Stimulated activated CD8-positive, alpha-beta memory T cell treated with anti-CD3 and anti-CD28 coated beads, Interleukin-15, amount 100 ng/mL, for 4 hours (primary cell): ENCODE results near the gene KIFAP3.
"Not testable (repeated sequence)": the region's sequence is repeated elsewhere in the genome, so short reads cannot be mapped to it uniquely, and the experiment has no call there.

Source experiments
- DNase-seq, 2 donors: peaks; one replicate each; pipeline ENCODE4 v3.0.0-alpha.2; 2020; ENCODE audit warnings: low read depth in 2 of 2

Gene KIFAP3

DNA sequence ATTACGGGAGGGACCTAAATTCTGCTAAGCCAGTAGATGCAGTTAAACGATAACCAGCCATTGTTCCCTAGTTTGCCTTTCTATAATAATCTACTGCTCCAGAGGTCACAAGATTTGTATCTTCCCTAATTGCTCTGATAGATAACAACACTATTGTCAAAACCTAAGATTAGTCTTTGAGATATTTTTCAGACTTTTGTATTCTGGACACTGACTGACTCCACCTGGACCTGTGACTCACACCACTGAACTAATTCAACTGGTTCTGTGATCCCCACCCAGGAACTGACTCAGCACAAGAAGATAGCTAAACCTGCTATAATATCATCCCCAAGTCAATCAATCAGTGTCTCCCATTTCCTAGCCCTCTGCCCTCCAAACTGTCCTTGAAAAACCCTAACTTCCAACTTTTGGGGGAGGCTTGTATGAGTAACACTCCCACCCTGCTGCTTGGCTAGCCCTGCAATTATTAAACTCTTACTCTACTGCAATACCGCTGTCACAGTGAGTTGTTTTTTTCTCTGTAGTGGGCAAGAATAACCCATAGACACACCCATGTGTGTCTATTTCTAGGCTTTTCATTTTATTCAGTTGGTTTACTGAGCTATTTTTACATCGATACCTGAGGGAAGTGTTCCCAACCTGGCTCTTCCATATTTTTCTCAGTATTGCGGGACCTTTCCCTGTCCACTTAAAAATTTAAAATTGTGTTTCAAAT lies 11.2 kb downstream of the KIFAP3 start:
- no peak for DNase-seq

DNA sequence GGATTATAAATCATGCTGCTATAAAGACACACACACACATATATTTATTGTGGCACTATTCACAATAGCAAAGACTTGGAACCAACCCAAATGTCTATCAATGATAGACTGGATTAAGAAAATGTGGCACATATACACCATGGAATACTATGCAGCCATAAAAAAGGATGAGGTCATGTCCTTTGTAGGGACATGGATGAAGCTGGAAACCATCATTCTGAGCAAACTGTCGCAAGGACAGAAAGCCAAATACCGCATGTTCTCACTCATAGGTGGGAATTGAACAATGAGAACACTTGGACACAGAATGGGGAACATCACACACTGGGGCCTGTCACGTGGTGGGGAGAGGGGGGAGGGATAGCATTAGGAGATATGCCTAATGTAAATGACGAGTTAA lies 12.8 kb downstream of the KIFAP3 start:
- not testable (repeated sequence) for DNase-seq

DNA sequence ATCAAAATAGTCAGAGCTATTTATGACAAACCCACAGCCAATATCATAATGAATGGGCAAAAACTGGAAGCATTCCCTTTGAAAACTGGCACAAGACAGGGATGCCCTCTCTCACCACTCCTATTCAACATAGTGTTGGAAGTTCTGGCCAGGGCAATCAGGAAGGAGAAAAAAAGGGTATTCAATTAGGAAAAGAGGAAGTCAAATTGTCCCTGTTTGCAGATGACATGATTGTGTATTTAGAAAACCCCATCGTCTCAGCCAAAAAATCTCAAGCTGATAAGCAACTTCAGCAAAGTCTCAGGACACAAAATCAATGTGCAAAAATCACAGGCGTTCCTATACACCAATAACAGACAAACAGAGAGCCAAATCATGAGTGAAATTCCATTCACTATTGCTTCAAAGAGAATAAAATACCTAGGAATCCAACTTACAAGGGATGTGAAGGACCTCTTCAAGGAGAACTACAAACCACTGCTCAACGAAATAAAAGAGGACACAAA lies 14.4 kb downstream of the KIFAP3 start:
- not testable (repeated sequence) for DNase-seq

DNA sequence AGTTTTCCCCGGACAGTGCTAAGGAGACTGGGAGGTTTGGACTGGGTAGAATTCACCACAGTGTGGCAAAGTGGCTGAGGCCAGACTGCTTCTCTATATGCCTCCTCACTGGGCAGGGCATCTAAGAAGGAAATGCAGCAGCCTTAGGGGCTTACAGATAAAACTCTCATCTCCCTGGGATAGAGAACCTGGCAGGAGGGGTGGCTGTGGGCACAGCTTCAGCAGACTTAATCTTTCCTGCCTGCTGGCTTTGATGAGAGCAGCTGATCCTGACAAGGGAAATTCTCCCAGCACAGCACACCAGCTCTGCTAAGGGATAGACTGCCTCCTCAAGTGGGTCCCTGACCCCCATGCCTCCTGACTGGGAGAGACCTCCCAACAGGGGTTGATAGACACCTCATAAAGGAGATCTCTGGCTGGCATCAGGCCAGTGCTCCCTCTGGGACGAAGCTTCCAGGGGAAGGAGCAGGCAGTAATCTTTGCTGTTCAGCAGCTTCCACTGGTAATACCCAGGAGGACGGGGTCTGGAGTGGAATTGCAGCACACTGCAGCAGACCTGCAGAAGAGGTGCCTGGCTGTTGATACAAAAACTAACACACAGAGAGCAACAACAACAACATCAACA lies 25.2 kb downstream of the KIFAP3 start:
- DNase-seq = no peak

DNA sequence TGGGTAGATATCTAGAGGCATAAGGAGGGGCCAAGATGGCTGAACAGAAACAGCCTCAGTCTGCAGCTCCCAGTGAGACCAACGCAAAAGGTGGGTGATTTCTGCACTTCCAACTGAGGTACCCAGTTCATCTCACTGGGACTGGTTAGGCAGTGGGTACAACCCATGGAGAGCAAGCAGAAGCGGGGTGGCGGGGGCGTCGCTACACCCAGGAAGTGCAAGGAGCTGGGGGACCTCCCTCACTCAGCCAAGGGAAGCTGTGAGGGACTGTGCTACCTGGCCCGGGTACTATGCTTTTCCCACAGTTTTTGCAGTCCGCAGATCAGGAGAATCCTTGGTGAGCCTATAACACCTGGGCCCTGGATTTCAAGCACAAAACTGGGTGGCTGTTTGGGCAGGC lies 26.0 kb downstream of the KIFAP3 start:
- DNase-seq = no peak

DNA sequence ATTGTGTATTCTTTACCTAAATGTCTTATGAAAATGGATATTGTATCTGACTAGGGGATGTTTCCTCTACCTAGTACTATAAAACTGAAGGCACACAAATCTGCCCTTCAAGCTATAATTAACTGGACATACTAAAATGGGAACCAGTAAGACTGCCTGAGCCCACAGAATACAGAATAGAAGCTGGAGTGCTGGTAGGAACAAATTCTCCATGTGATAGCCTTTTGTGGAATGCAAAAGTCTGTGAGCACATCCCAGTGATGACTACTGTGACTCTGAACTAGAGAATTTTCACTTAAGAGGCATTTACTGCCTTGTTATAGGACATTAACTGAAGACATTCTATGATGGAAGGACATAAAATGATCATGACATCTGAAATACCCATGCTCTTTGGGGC lies 30.3 kb downstream of the KIFAP3 start:
- DNase-seq = no peak

DNA sequence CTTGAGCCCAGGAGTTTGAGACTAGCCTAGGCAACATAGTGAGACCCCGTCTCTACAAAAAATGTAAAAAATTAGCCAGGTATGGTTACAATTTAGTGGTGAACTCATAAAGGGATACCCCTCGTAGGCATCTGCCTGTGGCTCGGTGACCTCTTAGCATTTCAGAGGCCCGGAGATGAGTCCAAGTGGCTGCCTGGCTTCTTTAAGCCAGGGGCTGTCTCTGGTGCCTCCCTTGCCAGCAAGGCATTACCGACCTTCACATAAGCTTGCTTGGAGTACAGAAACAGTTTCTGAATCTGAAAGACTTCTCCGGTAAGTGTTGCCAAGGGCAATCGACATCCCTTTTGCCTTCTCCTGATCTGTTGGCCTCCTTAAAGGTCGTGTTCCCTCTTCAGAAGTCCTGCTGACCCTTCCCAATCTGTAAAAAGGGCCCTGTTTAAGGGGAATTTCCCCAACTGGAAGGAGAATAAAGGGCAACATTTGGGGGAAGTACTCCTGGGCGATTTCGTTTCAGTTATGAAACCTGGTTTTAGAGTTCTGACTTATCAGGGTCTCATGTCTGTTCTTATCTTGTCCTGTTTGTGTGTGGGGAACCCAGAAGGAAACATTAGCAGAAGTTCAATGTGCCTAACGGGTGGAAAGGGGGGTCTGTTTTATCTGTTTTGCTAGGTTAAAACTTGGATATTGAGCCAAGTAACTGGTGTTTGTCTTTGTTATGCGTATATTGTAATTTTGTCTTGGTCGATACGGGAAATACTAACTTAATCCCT lies 32.9 kb downstream of the KIFAP3 start:
- DNase-seq = no peak

DNA sequence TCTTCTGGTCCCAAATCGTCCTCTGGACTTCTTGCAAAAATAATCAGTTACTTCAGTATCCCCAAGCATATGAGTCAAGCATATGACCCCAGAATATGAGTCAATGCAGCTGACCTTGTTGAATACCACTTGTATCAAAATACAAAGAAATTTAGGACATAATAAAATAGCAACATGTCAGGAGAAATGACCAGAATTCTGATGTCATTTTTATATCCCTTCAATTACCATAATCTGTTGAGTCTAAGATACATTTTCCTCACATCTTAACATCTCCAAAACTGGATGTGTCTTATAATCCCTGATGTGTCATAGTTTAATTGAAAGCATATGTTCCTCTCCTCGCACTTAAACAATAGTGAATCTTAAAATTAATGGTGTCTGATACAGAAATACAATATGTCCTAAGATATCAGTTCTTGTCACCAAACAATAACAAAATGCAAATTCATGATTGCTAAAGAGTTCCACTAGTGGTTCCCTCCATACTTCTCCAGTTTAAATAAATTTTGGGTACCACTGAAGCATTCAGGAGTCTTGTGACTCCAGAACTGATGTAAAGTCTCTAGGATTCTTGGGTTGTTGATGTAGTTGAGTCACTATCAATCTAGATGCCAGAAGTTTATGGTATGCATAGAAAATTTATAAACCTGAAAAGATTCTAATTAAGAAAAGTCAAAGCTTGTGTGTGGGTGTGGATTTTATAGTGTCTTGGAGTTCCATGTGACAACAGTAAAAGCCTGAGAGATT lies 41.8 kb downstream of the KIFAP3 start:
- DNase-seq = no peak

DNA sequence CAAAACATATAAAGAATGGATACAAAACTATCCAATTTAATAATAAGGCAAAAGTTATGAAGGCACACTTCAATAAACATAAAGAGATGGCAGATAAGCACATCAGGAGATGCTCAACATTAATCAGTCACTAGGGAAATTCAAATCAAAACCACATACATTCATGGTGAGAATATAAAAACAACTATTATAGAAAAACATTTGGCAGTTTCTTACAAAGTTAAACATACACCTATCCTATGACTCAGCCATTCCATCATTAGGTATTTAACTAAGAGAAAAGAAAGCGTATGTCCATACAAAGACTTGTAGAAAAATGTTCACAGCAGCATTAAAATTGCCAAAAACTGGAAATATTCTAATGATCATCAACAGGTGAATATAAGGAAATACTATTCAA lies 44.3 kb downstream of the KIFAP3 start:
- no peak for DNase-seq

DNA sequence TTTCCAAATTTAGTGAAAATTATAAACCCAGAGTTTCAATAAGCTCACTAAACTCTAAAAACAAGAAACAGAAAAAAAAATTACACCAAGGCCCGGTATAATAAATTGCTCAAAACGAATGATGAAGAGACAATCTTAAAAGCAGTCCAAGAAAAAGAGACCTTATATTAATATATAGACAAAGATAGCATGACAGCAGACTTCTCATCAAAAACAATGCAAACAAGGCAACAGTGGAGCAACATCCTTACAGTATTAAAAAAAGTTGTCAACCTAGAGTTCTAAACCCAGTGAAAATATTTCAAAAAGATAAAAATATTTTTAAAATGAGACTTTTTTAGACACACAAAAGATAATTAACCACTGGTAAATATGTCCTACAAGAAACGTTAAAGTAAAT lies 46.7 kb downstream of the KIFAP3 start:
- no peak for DNase-seq

DNA sequence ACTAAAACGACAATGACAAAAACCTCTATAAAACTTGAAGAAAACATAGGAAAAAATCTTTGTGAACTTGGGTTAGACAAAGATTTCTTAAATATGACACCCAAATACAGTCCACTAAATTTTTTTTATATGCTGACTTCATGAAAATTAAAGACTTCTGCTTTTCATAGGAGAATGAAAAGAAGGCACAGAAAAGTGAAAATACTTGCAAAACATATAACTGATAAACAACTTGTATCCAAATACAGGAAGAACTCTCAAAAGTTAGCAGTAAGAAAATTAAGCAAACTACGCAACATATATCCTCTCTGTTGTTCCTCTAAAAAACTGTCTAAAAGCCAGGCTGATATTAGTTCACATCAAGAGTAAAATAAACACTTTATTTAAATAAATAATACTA lies 53.6 kb downstream of the KIFAP3 start:
- no peak for DNase-seq

DNA sequence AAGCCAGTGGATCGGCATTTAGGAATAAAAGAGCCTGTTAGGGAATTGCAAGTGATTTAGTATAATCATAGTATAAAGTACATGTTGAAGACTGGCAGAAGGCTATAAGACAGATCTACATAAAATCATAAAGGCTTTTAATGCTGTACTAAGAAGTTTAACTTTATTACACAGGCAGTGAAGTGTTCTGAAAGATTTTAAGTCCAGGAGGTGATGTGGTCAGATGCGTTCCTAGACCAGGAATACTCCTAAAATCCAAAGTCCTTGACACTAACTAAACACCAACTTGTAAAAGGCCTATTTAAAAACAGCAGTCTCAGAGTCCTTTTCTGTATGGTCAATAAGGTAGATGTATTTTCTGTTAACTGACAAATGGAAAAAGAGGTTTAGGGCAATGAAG lies 57.0 kb downstream of the KIFAP3 start:
- DNase-seq = no peak

DNA sequence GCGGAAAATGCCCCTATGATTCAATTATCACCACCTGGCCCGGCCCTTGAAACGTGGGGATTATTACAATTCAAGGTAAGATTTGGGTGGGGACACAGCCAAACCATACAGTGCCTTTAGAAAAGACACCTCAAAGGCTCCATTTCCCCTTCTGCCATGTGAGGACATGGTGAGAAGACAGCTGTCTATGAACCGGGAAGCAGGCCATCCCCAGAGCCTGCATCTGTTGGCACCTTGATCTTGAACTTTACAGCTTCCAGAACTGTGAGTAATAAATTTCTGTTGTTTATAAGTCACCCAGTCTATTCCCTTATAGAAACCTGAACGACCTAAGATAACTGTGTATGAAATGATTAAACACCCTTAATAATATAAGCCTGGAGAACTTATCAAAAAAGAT lies 61.6 kb downstream of the KIFAP3 start:
- DNase-seq = no peak

DNA sequence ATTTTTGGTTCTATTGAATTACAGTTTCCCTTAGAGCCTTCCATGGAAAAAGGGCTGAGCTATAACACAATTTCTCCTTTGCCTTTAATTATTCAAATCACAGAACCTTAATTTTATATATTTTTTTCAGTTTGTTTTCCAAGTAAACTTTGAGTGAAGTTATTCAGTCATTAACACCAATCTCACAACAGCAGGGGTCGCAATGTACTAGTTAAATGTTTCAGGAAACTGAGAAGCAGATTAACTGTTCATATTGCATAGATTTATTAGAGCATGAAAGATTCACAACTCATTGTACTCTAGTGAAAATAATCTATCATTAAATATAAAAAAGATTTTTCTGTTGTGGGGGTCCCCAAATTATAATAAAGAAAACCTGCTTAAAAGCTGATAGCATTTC lies 64.1 kb downstream of the KIFAP3 start:
- no peak for DNase-seq

DNA sequence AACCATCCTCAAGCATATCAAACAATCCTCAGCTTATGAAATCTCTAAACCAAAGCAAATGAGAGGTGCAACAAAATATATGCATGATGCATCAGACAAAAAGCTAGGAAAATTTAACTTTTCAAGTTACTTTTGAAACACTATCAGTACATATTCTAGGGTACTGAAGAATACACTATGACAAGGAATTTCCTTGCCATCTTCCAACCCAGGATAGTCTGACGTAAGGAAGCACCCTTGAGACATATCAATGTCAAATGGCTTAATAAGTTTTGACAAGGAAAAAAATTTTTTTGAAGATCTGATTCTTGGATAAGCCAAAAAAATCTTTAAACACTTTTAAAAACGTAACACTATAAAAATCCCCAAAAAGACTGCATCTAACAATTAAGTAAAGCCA lies 64.9 kb downstream of the KIFAP3 start:
- no peak for DNase-seq

DNA sequence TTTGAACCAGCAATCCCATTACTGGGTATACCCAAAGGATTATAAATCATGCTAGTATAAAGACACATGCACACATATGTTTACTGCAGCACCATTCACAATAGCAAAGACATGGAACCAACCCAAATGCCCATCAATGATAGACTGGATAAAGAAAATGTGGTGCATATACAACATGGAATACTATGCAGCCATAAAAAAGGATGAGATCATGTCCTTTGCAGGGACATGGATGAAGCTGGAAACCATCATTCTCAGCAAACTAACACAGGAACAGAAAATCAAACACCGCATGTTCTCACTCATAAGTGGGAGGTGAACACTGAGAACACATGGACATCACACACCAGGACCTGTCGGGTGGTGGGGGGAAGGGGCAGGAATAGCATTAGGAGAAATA lies 65.8 kb downstream of the KIFAP3 start:
- DNase-seq = not testable (repeated sequence)

DNA sequence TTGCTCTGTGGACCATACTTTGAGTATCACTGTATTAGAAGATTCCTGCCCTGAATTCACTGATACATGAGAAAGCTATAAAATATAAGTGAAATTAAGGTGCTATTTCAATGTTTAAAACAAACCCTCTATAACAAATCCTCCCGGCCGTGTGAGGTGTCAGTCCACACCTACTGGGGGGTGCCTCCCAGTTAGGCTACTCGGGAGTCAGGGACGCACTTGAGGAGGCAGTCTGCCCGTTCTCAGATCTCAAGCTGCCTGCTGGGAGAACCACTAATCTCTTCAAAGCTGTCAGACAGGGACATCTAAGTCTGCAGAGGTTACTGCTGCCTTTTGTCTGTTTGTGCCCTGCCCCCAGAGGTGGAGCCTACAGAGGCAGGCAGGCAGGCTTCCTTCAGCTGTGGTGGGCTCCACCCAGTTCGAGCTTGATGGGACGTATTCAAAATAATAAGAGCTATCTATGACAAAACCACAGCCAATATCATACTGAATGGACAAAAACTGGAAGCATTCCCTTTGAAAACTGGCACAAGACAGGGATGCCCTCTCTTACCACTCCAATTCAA lies 71.1 kb downstream of the KIFAP3 start:
- not testable (repeated sequence) for DNase-seq

DNA sequence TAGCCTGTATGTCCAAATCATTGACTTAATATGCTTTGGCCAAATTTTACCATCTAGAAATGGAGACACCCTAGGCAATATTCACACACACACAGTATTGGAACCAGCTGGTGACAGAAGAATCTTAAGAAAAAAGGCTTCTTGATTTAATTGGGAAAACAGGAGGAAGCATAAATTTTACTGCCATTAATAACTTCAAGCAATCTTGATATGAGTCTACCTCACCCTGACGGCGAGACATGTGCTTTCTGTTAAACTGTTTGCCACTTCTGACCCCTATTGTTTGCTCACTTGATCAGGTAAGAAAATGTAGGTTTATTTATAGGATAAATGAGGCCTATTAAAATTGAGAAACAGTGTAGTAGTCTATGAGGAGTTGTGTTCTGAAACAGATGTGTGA lies 73.2 kb downstream of the KIFAP3 start:
- no peak for DNase-seq

DNA sequence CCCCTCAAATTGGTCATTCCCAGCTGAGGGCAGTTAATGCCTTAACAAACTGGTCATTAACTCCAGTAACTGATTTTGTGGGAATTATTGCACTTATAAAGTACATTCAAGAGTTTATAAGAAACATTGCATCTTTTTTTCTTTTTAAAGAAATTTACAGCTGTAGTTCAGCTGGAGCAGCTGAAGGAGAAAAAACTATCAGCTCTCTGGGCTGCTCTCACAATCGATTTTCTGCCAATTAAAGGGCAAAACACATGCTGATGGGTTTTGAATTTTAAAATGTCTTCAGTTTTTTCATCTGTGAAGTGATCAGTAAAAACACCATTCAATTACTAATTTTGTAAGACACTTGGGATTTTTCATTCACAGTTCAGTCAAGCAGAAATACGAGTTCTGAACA lies 74.7 kb downstream of the KIFAP3 start:
- DNase-seq = no peak

DNA sequence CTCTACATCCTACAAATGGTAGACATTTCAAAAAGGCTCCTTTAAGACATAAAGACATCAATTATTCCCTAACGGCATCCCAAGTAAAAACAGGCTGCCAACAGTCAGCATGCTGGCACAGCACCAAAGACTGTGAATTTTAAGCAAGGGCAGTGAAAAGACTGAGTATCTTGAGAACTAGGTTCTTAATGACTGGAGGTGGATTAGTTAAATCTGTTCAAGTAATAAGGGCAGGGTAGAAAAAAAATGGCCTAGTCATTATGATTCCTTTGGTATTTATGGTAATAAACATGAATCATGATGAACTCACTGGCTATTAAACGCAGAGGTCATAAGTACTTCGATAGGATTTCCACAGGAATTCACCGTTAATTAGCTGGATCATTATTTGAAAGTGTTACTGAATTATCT lies 75.2 kb downstream of the KIFAP3 start:
- DNase-seq = no peak

DNA sequence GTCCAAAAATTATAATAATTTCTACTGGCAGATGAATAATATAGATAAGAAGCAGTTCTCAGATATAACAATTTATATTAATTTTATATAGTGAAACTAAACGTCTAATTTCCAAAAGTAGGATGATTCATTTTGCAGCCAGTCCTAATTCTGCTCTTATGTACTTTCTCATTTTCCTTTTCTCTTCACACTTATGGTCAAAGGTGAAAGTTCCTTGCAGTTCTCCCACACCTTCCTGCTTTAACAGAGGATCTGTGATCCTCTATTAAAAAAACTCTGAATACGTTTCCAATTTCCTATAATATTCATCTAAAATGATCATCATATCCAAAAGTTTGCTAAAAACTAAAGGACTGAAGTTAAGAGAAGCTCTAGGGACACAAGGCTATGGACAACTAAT lies 78.5 kb downstream of the KIFAP3 start:
- no peak for DNase-seq

DNA sequence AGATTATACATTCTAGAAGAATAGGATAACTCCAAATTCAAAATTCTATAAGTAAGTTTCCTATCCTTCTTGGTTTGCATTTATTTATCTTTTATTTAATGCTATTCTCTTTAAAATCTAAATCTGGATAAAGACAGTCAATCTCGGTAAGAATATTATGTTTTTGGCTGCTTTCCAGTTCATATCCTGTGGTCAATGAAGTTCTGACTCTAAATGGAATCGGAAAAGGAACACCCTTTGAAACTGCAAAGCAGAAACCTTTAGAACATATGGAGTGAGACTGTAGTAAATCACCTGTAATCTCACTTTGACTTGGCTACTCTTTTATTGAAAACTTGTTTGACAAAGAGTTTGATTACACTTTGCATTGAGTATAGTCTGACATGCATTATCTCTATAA lies 85.2 kb downstream of the KIFAP3 start:
- DNase-seq = no peak
